Dermis microvascular lymphatic vessel endothelial cell (primary cell): Measurements from ENCODE around the gene SCN3A. TPM values are rescaled to one million over a fixed set of nuclear protein-coding genes. Genes with fewer than 3 reads are reported as not detected.

Experiments
- DNase-seq, 2 donors: peaks; one replicate each; pipeline versions ENCODE4 v3.0.0 to v3.0.0-alpha.2; 2010; ENCODE audit warnings: low read depth in 2 of 2
- total RNA-seq: library from RNA; depleted of rRNA; stranded (reverse); fragments of >200 nt; gene quantifications from 2 replicates; pipeline ENCODE4 v1.2.1, GENCODE V29; 2014

The SCN3A gene
- total RNA-seq, 1 donor from 2014 or later, result 1.2 TPM

- no peak for DNase-seq
Measured at GRCh38 chr2:165112789-165113188, 91.1 kb downstream of the SCN3A start.

GRCh38 chr2:165112133-165112573 is 91.7 kb downstream of the SCN3A start:
- no peak for DNase-seq

- DNase-seq, result no peak
Measured at GRCh38 chr2:165110394-165110793, 93.5 kb downstream of the SCN3A start.

- no peak for DNase-seq
Measured at GRCh38 chr2:165109915-165110314, 93.9 kb downstream of the SCN3A start.

- no peak for DNase-seq
Measured at GRCh38 chr2:165105926-165106325, 97.9 kb downstream of the SCN3A start.

GRCh38 chr2:165087933-165088901 is 115.6 kb downstream of the SCN3A start:
- no peak for DNase-seq

GRCh38 chr2:165086337-165086736 is 117.5 kb downstream of the SCN3A start:
- no peak for DNase-seq

GRCh38 chr2:165083326-165083725 is 120.5 kb downstream of the SCN3A start:
- no peak for DNase-seq

- no peak for DNase-seq
Measured at GRCh38 chr2:165082479-165082878, 121.4 kb downstream of the SCN3A start.

GRCh38 chr2:165081276-165081675 is 122.6 kb downstream of the SCN3A start:
- DNase-seq, result no peak

- no peak for DNase-seq
Measured at GRCh38 chr2:165079432-165079831, 124.4 kb downstream of the SCN3A start.

GRCh38 chr2:165078913-165079312 is 124.9 kb downstream of the SCN3A start:
- no peak for DNase-seq

GRCh38 chr2:165074884-165075283 is 129.0 kb downstream of the SCN3A start:
- no peak for DNase-seq

GRCh38 chr2:165074323-165074722 is 129.5 kb downstream of the SCN3A start:
- DNase-seq, result no peak

GRCh38 chr2:165070076-165070475 is 133.8 kb downstream of the SCN3A start:
- no peak for DNase-seq

- no peak for DNase-seq
Measured at GRCh38 chr2:165069151-165069550, 134.7 kb downstream of the SCN3A start.

- DNase-seq, result no peak
Measured at GRCh38 chr2:165068487-165068757, 135.4 kb downstream of the SCN3A start.

- DNase-seq, result no peak
Measured at GRCh38 chr2:165067643-165068486, 136.0 kb downstream of the SCN3A start.

- no peak for DNase-seq
Measured at GRCh38 chr2:165064743-165065142, 139.1 kb downstream of the SCN3A start.

- DNase-seq, result no peak
Measured at GRCh38 chr2:165060411-165060810, 143.4 kb downstream of the SCN3A start.

- DNase-seq, result no peak
Measured at GRCh38 chr2:165058476-165059265, 145.2 kb downstream of the SCN3A start.

GRCh38 chr2:165057931-165058330 is 145.9 kb downstream of the SCN3A start:
- DNase-seq, result no peak
